Islet of Langerhans (tissue), 1 donor: ENCODE results near the gene ERI2.
"Not testable (repeated sequence)": the region's sequence is repeated elsewhere in the genome, so short reads cannot be mapped to it uniquely, and the experiment has no call there.

Experiments
- FAIRE-seq: peaks from one replicate; lab custom pipeline; 2011; peaks lifted over from hg19 to GRCh38; lab: Jason Lieb, UNC

The ERI2 gene

DNA sequence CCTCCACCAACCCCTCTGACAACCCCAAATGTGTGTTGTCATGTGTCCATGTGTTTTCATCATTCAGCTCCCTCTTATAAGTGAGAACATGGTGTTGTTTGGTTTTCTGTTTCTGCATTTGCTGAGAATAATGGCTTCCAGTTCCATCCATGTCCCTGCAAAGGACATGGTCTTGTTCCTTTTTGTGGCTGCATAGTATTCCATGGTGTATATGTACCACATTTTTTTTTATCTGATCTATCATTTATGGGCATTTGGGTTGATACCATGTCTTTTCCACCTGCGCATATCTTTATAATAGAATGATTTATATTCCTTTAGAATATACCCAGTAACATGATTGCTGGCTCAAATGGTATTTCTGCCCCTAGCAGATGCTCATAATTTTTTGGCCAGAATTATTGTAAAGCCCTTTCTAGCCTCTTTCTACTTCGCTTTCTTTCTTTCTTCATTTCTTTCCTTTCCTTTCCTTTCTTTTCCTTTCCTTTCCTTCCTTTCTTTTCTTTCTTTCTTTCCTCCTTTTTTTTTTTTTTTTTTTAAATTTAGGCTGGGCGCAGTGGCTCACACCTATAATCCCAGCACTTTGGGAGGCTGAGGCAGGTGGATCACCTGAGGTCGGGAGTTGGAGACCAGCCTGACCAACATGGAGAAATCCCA lies 12.8 kb upstream of the ERI2 start:
- FAIRE-seq = no peak

DNA sequence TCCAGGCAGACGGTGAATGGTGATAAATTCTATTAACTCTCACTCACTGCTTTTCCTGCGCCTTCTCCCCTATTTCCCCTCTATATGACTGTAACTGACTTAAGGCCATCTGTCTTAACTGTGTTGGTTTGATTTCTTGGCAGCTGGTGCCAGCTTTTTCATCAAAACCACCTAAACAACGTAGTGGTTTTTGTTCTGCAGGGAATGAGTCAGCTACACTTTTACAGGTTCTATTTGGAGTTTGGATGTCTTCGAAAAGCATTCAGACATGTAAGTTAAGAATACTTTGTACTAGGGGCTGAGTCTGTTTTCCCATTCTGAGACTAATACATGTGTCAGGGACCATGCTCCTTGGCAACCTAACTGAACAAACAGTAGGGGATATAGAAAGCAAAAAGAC lies 8.5 kb upstream of the ERI2 start:
- FAIRE-seq = no peak

DNA sequence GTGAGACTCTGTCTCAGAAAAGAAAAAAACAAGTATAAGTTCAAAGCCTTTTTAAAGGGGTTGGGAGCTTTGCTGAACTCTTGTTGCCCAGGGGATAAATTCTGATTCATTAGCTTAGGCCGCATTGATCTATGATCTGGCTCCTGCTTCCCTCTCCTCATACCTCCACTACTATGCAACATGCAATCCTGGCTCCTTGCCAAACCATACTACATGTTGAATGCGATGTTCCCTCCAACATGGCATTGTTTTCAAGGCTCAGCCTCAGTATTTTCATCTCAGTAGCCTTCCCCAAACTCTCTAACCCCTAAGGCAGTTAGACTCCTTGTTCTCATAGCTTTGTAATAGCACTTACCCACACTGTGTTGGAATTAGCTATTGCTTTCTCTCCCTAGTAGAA lies 6.2 kb upstream of the ERI2 start:
- no peak for FAIRE-seq

DNA sequence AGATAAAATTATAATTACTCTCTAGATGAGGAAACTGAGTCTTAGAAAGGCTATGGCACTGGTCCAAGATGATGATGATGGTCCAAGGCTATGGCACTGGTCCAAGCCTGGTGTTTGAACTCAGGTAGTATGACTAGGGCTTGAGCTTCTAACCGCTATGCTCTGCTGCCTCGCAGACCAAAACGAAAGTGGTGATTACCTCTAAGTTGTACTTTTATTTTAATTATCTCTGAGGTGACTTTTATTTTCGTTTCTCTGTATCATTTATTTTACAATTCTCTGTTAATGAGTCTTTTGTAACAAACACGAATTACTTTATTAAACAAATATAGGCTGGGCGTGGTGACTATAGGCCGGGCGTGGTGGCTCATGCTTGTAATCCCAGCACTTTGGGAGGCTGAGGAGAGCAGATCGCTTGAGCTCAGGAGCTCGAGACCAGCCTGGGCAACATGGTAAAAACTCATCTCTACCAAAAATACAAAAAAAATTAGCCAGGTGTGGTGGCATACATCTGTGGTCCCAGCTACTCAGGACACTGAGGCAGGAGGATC lies 5.7 kb upstream of the ERI2 start:
- FAIRE-seq = no peak

DNA sequence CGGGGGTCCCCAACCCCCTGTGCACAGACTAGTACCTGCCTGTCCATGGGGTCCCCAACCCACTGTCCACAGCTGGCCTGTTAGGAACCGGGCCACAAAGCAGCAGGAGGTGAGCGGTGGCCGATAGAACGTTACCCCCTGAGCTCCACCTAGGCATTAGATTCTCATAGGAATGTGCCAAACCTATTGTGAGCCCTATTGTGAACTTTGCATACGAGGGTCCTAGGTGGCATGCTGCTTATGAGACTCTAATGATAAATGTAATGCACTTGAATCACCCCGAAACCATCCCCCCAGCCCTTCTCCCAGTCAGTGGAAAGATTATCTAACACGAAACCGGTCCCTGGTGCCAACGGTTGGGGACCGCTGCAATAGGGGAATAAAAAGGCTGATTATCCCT lies 1.6 kb upstream of the ERI2 start:
- no peak for FAIRE-seq

DNA sequence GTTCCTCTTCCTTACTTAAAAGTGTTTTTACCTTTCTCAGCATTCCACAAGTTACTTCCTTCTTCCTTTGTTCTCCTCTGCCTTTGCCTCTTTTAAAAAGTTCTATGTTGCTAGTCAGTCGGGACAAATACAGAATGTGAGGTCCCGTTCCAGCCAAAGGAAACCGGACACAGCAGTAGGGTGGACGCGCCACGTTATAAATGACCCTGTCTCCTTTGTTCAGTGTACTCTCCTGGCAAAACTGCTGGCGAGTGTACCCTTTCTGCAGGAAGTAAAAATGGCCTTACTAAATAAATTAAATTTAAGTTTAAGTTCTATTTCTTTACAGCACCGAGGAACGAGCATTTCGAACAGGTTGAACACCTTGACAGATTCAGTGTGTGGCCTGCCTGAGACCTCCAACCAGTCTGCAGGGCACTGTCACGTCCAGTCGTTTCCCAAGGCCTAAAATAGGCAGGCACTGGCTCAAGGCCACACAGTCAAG lies 546 bp downstream of the ERI2 start:
- FAIRE-seq = not testable (repeated sequence)

DNA sequence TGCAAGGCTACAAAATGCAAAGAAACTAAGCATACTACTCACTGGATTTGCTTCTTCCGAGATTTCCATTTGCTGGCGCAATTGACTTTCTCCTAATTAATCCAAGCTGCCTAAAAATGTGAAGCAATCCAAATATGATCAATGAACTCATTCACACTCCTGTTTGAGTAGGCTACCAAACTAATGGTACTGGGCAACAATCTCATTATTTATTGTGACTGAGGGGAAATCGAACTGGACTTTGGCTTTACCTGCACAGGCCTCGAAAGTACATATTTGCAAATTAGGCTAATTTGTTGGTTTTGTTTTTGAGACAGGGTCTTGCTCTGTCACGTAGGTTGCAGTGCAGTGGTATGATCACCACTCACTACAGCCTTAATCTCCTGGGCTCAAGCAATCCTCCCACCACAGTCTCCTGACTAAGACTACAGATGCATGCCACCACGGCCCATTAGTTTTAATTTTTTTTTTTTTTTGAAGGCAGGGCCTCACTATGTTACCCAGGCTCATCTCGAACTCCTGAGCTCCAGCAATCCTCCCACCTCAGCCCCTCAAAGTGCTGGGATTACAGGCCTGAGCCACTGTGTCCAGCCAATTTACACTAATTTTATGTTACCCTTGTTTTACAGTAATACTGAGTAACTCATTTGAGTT lies 2.6 kb downstream of the ERI2 start:
- FAIRE-seq = no peak

DNA sequence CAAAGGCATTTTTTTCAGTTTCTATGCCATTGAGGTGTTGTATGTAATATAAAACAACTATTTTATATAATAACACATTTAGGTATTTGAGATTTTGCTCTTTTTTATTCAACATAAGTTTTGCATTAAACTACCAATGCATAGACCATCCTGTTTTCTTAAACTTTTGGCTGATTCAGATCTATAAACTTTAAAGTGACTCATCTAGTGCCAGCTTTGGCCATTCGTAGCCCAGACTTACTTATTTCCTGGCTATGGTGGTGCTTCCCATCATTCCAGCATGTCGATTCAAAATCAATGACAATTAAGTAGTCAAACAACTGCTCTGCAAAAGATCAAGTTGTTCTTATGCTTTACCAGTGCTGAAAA lies 3.1 kb downstream of the ERI2 start:
- FAIRE-seq = no peak

DNA sequence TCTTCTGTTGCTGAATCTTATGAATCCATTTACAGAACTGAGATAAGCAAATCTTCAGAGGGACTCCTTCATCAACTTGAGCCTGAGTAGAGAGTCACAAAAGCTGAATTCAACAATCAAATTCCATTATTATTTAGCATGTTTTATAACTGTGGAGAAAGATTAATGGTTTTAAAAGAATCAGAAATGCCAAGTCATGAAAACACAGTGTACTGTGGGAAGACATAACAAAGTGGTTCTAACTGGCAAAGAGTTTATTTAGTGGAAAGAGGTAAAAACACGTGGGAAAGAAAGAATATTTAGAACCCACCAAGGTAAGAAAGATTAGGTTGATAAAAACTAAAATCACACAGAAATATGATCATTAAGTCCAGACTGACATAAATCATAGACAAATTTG lies 5.0 kb downstream of the ERI2 start:
- FAIRE-seq = no peak

DNA sequence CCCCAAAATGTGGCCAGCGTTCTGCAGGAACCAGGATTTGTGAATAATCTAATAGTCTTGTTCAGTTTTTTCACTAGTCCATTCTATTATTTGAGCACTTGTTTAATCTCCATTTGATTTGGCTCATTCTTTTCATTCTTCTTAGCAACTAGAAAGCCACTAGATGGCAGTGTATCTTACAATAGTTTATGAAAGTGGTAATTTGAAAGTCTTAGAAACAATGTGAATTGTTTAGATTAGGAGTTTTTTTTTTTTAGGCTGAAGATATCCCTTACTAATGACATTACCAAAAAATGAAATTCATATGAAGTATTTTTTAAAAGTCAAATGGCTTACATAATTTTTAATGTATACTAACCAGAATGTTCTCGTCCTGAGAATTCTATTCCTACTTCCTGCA lies 6.7 kb downstream of the ERI2 start:
- FAIRE-seq = peak; percentile 62

DNA sequence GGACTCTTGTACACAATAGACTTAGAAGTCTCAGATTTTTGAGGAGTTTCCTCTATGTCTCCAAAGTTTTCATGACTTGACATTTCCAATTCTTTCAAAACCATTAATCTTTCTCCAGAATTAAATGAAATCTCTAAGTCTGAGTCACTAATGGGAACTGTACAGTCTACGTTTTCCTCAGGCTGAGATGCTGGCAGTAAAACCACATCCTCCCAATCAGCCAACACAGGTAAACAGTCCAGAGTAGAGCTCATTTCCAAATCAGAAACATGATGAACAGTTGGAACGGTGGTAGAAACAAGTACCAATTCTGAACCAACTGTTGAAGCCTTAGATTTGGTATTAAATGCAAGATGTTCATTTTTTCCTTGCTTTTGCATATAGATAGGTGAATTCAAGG lies 7.9 kb downstream of the ERI2 start:
- no peak for FAIRE-seq

DNA sequence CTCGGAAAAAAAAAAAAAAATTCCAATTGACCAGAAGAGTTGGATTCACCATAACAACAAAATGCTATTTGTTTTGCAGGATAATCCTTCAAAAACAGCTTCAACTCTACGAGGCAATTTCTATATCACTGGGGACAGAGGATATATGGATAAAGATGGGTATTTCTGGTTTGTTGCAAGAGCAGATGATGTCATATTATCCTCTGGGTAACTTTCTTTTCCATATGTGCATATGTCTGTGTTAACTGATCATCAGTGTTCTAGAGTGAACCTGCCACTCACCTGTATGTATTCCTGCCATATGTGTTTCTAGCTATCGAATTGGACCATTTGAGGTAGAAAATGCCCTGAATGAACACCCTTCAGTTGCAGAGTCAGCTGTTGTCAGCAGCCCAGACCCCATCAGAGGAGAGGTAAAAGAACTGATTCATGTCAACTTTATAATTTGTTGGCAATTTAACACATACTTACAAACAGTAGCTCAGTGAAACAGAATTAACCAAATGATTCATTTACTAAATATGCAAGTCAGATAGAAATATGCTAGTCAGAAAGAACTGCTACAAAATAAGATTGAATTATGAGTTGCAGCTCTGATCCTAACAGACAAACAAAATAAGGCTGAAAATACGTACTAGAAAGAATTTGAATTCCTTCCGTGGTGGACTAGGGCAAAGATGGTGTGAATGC lies 14.2 kb downstream of the ERI2 start:
- no peak for FAIRE-seq

DNA sequence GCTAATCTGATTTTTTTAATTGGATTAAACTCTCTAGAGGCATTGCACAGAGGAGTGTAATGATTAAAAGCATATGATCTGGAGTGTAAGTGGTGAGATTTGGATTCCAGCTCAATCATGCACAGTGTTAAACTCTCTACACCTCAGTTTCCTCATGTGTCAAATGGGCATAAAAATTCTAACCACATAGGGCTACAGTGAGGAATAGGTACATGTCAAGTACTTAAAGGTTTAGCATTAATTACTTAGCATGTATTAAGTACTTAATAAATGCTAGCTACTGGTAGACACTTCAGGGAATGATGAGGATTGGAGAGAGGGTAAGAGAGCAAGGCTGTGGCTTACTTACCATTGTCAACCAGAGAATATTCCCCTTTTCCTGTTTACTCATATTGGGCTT lies 17.1 kb downstream of the ERI2 start:
- FAIRE-seq = no peak

DNA sequence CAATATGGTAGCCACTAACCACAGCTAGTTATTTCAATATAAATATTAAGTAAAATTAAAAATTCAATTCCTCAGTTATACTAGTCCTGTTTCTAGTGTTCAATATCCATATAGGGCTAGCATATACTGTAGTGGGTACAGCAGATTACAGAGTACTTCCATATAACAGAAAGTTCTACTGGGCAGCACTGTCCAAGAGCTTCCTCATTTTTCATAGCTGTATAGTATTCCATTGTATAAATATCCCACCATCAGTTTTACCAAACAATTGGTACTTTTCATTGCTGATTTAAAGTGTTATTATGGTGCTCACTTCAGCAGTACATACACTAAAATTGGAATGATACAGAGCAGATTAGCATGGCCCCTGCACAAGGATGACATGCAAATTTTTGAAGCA lies 22.1 kb downstream of the ERI2 start:
- no peak for FAIRE-seq

DNA sequence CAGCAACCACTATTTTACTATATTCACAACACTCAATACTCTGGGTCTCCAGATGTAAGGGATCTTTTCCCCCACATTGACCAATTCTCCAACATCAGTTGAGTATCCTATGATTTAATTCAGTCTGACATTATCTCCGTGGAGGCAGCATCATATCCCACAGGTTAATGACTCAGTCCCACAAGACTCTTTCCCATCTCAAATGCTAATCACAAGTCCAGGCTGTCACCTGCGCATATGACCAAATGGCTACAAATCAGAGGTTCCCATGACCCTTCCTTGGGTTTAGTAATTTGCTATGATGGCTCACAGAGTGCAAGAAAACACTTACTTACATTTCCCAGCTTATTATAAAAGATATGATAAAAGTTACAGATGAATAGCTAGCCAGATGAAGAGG lies 23.8 kb downstream of the ERI2 start:
- no peak for FAIRE-seq

DNA sequence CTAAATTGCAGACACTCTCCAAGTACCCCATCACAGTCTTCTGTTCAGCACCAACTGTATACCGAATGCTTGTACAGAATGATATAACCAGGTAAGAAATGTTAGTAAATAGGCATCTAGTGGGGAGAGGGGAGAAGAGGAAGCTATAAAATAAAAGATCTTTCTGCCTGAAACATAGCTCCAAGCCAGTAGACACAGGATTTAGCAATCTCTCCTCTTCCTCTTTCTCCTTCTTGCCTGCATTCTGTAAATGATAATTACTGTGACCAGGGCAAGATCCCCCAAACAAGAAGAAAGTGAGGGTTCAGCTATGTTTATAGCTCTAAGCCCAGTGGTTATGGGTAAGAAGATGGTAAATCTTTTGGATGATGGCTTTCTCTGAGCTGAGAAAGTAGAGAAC lies 24.6 kb downstream of the ERI2 start:
- FAIRE-seq = peak; percentile 5

DNA sequence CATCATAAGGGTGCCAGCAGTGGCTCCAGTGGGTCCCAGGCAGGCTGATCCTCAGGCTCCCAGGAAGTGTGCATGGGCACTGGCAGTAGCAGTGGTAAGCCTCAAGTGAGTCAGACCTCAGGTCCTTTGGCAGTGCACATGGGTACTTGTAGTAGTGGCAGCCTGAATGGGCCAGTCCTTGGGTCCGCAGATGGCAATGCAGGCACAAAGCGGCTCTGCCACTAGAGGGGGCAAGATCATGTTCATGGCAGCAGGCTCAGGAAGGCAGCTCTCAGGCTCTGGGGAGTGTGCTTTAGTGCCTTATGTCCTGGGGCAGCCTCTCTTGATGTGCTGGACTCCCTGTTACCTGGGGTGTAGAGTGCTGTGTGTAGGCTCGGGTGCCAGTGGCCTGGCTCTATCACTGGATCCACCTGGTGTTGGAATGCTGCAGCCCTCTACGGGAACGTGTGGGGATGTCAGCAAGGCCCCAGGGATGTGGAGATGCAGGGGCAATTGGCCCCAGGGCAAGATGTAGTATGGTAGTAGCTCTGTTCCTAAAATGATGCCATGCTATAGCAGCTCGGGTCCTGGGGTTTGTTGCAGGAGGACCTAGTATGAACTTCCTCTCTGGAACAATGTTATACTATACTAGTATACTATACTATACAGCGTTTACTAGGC lies 31.4 kb downstream of the ERI2 start:
- no peak for FAIRE-seq

DNA sequence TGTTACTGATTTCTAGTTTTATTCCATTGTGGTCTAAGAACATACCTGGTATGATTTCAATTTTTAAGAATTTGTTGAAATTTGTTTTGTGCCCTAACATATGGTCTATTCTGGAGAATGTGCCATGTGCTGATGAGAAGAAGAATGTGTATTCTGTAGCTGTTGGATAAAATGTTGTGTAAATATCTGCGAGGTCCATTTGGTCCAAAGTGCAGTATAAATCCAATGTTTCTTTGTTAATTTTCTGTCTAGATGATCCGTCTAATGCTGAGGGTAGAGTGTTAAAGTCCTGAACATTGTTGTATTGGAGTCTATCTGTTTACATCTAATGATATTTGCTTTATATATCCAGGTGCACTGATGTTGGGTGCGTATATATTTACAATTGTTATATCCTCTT lies 32.6 kb downstream of the ERI2 start:
- no peak for FAIRE-seq

DNA sequence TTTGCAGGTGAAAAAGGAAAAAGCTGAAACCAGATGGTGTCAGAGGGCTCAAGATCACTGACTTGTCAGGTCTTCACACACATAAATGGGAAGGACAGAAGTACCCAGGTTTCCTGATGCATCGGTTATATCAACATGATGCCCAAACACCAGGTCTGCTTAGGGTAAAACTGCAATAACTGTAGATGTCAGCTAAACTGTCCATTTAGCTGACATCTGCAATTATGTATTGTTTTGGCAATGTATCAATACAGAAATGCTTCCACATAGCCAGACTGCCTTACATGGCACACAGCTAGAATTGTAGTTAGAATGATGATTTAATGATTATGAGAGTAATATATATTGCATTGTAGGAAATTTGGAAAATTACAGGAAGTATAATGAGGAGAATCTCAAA lies 37.5 kb downstream of the ERI2 start:
- no peak for FAIRE-seq

DNA sequence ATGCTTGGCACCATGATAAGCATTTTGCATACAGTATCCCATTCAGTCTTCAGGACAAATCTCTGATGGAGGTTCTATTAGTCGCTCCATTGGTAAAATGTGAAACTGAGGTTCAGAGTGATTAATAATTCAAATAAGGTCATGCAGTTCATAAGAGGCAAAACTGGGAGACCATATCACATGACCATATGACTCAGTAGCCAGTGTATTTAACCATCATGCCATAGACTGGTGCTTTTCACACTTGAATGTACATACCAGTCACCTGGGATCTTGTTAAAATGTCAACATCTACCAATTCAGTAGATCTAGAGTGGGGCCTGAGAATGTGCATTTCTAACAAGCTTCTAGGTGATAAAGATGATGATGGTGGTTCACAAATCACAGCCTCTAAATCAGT lies 38.2 kb downstream of the ERI2 start:
- no peak for FAIRE-seq

DNA sequence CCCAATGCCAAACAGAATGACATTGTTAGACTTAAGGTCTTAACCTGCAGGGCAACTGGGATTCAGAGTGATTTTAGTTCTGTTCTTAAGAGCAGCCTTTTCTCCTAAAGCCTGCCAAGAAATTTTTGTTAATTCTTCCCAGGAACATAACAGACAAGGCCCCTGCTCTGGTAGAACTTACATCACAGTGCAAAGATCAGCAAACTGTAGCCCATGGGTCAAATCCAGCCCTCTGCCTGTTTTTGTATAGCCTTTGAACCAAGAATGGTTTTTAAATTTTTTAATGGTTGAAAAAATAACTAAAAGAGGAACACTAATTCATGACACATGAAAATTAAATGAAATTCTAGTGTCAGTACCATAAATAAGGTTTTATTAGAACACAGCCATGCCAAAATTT lies 38.7 kb downstream of the ERI2 start:
- no peak for FAIRE-seq

DNA sequence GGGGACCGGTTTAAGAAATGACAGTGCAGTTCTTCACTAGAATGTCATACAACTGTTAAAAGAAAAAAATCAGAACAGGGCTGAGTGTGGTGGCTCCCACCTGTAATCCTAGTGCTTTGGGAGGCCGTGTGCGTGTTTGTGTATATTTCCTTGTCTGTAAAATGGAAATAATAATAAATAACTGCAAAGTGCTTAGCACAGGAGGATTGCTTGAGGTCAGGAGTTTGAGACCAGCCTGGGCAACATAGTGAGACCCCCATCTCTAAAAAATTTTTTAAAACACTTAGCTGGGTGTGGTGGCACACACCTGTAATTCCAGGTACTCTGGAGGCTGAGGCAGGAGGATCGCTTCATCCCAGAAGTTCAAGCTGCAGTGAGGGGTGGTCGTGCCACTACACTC lies 40.0 kb downstream of the ERI2 start:
- no peak for FAIRE-seq

DNA sequence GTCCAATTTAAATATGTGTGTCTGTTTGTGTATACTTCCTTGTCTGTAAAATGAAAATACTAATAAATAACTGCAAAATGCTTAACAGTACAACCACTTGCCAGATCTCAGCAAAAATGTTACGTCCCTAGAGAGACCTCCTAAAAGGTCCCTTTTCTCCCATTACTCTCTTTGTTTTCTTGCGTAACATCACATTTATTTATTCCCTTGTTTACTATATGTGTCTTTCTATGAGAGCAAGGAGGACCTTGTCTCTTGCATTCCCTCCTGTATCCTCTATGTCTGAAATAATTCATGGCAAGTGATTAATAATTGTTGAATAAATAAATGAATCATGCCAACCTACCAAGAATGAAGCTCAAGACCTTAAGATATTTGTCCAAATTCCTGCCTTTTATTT lies 40.5 kb downstream of the ERI2 start:
- no peak for FAIRE-seq
